Astrocyte of the spinal cord (primary cell): Measurements from ENCODE around the gene BCKDHA.

Experiments
- DNase-seq: peaks from one replicate; pipeline ENCODE4 v3.0.0; 2011; ENCODE audit warnings: low read depth, low spot score
- H3K4me3 ChIP-seq: 2 replicates; pipeline ENCODE4 v1.5.1; 2011; ENCODE audit warnings: low read depth, mild to moderate bottlenecking, low read length, moderate library complexity
- in situ Hi-C: cut with HindIII; loops from 2 replicates; pipeline ENCODE4 v1.10.0; 2017; ENCODE audit warnings: low sequenced_read_pairs
- TF ChIP-seq, protein P1 (sequence below): IDR thresholded peaks from 2 replicates; pipeline ENCODE4 v1.5.1; 2012; ENCODE audit warnings: low read depth, mild to moderate bottlenecking, low read length, inconsistent platforms

Gene BCKDHA

DNA sequence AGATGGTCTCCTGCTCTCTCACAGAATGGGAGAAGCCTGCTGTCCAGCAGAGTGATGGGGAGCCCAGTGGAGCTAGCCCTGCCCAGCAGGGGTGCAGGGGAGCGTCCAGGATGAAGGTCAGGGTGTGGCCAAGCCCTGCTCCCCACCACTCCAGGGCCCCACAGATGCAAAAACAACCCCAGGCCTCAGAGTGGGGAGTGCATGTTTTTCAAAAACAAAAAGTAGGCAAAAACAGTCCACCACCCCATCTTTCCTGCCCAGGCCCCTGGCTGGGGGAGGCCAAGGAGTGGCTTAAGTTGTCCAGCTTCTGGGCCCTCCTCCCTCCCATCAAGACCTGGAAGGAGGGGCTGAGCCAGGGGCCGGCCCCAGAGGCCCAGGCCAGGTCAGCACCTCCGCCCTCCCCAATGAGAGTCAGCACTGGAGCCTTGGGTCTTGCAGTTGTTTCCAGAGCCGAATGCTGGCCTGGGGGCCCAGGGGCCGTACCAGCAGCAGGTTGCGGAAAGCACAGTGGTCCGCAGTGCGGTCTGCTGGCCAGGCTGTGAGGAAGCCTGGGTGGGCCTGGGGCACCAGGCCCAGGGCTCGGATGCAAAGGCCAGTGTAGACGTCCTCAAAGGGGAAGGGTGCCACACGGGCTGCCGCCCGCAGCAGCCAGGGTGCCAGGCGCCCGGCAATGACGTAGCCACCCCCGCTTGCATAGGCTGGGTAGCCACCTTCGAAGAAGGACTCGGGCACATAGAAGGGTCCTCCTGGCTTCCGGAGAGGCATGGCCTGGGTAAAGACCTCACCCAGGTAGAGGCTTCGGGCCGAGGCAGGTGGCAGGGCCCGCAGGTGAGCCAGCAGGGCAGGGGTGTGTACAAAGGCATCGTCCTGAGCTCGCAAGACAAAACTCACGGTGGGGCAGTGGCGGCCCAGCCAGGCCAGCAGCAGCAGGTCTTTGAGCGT lies 27.8 kb downstream of the BCKDHA start:
- in situ Hi-C loops = no loop called here
- DNase-seq = no peak
- no peak overlapping the region for H3K4me3 ChIP-seq
- TF ChIP-seq, protein P1, sequence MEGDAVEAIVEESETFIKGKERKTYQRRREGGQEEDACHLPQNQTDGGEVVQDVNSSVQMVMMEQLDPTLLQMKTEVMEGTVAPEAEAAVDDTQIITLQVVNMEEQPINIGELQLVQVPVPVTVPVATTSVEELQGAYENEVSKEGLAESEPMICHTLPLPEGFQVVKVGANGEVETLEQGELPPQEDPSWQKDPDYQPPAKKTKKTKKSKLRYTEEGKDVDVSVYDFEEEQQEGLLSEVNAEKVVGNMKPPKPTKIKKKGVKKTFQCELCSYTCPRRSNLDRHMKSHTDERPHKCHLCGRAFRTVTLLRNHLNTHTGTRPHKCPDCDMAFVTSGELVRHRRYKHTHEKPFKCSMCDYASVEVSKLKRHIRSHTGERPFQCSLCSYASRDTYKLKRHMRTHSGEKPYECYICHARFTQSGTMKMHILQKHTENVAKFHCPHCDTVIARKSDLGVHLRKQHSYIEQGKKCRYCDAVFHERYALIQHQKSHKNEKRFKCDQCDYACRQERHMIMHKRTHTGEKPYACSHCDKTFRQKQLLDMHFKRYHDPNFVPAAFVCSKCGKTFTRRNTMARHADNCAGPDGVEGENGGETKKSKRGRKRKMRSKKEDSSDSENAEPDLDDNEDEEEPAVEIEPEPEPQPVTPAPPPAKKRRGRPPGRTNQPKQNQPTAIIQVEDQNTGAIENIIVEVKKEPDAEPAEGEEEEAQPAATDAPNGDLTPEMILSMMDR = no peak

GRCh38 chr19:41426116-41426841 lies 28.7 kb downstream of the BCKDHA start:
- TF ChIP-seq, protein P1 = no peak
- no peak for DNase-seq
- in situ Hi-C loops = no loop called here
- H3K4me3 ChIP-seq = peak overlapping the region; percentile 40

- peak; percentile 64 for DNase-seq
- peak within 1 kb of the TSS; percentile 40 for H3K4me3 ChIP-seq
- TF ChIP-seq, protein P1 = no peak
- in situ Hi-C loops = no loop called here
Observed at GRCh38 chr19:41426952-41427646, 29.5 kb downstream of the BCKDHA start, which contains the start of gene B3GNT8. Gene B3GNT8, minus strand, starts transcription at chr19:41427374. Its CDS starts 596 bp downstream, at chr19:41426778.

- in situ Hi-C loops = no loop called here
- TF ChIP-seq, protein P1 = no peak
- DNase-seq = no peak
- H3K4me3 ChIP-seq = peak overlapping the region; percentile 20
Observed at GRCh38 chr19:41427647-41428480, 30.2 kb downstream of the BCKDHA start.

DNA sequence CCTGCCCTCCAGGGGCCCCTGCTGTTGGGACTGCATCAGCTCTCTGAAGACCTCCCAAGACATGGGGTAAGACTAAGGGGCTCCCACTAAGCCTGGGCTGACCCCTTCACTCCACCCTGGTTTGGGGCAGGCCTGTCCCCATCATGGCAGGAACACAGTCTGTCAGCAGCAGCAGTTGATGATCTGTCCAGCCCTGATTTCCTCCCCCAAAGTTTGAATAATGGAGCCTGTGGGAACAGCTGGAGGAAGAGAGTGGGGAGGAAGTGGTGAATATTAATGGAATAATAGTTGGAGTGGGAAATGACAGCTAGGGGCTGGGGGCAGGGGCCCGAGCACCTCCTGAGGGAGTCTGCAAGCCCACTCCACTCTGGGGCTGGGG lies 30.9 kb downstream of the BCKDHA start:
- TF ChIP-seq, protein P1 = no peak
- in situ Hi-C loops = no loop called here
- DNase-seq = no peak
- no peak overlapping the region for H3K4me3 ChIP-seq
